GM21825 (cell line): ENCODE results near the gene FGF3.

Experiments
- ATAC-seq: cut with Tn5 transposase; IDR thresholded peaks from one replicate; pipeline ENCODE4 v1.9.1; 2021; ENCODE audit warnings: mild to moderate bottlenecking, moderate library complexity; ENCODE audit not compliant: unreplicated experiment

FGF3 gene

GRCh38 chr11:69825037-69825834 lies 6.0 kb upstream of the FGF3 start:
- no peak for ATAC-seq

GRCh38 chr11:69823641-69824265 lies 4.5 kb upstream of the FGF3 start:
- ATAC-seq: no peak

GRCh38 chr11:69822676-69823494 lies 3.7 kb upstream of the FGF3 start:
- ATAC-seq: no peak

- ATAC-seq: no peak
Measured at GRCh38 chr11:69821511-69822040, 2.4 kb upstream of the FGF3 start.

- no peak for ATAC-seq
Measured at GRCh38 chr11:69820441-69820840, 1.2 kb upstream of the FGF3 start.

GRCh38 chr11:69819541-69820070 lies 390 bp upstream of the FGF3 start:
- ATAC-seq: no peak

- no peak for ATAC-seq
Measured at GRCh38 chr11:69818231-69818602, 999 bp downstream of the FGF3 start.

GRCh38 chr11:69817265-69818230 lies 1.7 kb downstream of the FGF3 start:
- ATAC-seq: no peak

- no peak for ATAC-seq
Measured at GRCh38 chr11:69816671-69817070, 2.5 kb downstream of the FGF3 start.

GRCh38 chr11:69815973-69816372 lies 3.2 kb downstream of the FGF3 start:
- no peak for ATAC-seq

- no peak for ATAC-seq
Measured at GRCh38 chr11:69814902-69815301, 4.3 kb downstream of the FGF3 start.

GRCh38 chr11:69814411-69814810 lies 4.8 kb downstream of the FGF3 start:
- ATAC-seq: no peak

GRCh38 chr11:69813839-69814238 lies 5.4 kb downstream of the FGF3 start:
- no peak for ATAC-seq

- no peak for ATAC-seq
Measured at GRCh38 chr11:69812946-69813345, 6.3 kb downstream of the FGF3 start.

GRCh38 chr11:69812256-69812655 lies 7.0 kb downstream of the FGF3 start:
- ATAC-seq: no peak

- ATAC-seq: no peak
Measured at GRCh38 chr11:69811431-69811830, 7.8 kb downstream of the FGF3 start.

- ATAC-seq: no peak
Measured at GRCh38 chr11:69810289-69811118, 8.7 kb downstream of the FGF3 start.

- no peak for ATAC-seq
Measured at GRCh38 chr11:69808667-69809086, 10.5 kb downstream of the FGF3 start.
